Epithelial cell of esophagus (primary cell): ENCODE results near the gene OR2L5.

Experiments
- DNase-seq: peaks from one replicate; pipeline ENCODE4 v3.0.0; 2010; ENCODE audit warnings: low read depth
- H3K4me3 ChIP-seq: 2 replicates; pipeline ENCODE4 v1.5.1; 2011; ENCODE audit warnings: mild to moderate bottlenecking, low read length, control low read depth
- TF ChIP-seq, protein P1 (sequence below): IDR thresholded peaks from 2 replicates; pipeline ENCODE4 v1.5.1; 2011; ENCODE audit warnings: low read depth, mild to moderate bottlenecking, low read length, control low read depth, inconsistent platforms; ENCODE audit not compliant: insufficient read depth; ENCODE audit errors: missing control alignments

Gene OR2L5, protein sequence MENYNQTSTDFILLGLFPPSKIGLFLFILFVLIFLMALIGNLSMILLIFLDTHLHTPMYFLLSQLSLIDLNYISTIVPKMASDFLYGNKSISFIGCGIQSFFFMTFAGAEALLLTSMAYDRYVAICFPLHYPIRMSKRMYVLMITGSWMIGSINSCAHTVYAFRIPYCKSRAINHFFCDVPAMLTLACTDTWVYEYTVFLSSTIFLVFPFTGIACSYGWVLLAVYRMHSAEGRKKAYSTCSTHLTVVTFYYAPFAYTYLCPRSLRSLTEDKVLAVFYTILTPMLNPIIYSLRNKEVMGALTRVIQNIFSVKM

DNA sequence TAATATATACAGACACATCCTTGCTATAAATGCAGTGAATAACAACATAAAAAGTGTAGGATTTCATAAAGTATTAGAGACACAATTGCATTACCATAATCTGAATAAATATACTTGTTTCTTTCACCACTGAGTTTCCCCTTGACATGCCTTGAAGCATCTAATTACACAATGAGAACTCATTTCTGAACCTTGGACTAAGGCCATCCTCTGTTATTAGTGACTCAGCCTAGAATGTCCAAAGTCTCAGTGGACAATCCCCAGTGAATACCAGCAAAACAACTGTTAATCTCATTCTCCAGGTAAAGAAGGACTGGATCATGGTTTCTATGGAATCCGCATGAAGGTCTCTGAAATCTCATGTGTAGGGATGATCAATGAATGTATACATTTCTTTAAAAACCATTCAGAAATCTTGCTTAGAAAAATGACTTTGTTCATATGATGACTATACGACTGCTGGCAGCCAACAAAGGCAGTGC lies at the start of gene OR2L5:
Gene OR2L5, plus strand, starts transcription at position 432 of the 482 bp plus-strand sequence. CDS start 8,288 bp downstream, outside the sequence.
- DNase-seq: no peak
- TF ChIP-seq, protein P1, sequence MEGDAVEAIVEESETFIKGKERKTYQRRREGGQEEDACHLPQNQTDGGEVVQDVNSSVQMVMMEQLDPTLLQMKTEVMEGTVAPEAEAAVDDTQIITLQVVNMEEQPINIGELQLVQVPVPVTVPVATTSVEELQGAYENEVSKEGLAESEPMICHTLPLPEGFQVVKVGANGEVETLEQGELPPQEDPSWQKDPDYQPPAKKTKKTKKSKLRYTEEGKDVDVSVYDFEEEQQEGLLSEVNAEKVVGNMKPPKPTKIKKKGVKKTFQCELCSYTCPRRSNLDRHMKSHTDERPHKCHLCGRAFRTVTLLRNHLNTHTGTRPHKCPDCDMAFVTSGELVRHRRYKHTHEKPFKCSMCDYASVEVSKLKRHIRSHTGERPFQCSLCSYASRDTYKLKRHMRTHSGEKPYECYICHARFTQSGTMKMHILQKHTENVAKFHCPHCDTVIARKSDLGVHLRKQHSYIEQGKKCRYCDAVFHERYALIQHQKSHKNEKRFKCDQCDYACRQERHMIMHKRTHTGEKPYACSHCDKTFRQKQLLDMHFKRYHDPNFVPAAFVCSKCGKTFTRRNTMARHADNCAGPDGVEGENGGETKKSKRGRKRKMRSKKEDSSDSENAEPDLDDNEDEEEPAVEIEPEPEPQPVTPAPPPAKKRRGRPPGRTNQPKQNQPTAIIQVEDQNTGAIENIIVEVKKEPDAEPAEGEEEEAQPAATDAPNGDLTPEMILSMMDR: no peak
- no peak within 1 kb of the TSS for H3K4me3 ChIP-seq

DNA sequence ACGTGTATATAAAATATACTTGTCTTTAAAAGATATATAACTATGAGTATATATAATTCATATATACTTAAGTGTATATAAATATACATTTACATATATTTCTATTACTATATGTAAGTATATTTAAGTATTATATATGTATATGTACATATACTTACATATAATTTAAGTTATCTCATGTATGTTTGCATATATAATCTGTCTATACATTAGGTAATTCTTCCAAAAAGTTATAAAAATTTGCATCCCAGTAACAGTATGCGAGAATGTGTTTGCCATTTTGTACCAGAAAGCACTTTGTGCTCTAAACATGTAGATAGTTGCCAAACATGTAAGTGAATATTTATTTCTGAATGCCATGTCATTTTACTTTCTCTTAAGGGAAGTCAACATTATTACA lies 48.5 kb upstream of the OR2L5 start, which contains the start of gene OR2AK2:
Gene OR2AK2, plus strand, starts transcription at position 301 of the 400 bp plus-strand sequence. CDS start 144 bp downstream, outside the sequence.
- DNase-seq: no peak
- TF ChIP-seq, protein P1: no peak
- no peak within 1 kb of the TSS for H3K4me3 ChIP-seq

DNA sequence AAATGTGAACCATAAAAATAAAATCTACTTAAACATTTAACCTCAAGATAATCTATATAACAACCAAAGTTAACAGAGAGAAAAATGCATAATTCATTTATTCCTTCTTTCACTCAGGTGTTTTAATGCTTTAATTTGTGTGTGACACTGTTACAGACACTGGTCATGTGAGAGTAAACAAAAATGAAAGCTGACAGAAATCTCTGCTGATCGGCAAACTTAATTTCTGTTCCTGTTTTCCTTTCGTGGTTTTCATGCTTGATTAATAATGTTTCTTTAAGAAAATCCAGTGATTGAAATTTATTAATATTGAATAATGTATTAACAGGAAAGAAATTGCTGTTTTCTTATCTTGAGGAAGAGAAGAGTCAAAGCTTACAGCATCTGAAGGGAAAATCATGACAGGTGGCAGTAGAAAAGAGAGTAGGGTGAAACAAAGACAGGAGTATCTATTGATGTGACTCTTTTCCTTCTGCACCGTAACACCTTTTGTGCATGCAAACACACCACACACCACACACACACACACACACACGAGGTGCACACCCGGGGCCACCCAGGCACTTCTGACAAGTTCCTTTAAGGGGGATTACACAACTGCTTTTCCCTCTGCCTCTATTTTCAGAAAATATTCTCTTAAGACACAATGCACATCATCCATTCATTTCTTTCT lies 46.8 kb upstream of the OR2L5 start:
- DNase-seq: no peak
- no peak overlapping the region for H3K4me3 ChIP-seq
- TF ChIP-seq, protein P1: no peak

DNA sequence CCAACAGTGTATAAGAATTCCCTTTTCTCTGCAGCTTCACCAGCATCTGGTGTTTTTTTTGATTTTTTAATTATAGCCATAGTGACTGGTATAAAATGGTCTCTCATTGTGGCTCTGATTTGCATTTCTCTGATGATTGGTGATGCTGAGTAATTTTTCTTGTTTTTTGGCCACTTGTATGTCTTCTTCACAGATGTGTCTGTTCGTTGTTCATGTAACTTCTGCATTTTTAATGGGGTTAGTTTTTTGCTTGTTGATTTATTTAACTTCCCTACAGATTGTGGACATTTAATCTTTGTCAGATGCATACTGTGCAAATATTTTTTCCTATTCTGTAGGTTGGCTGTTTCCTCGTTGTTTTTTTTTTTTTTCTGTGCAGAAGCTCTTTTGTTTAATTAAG lies 20.5 kb upstream of the OR2L5 start:
- no peak for DNase-seq
- TF ChIP-seq, protein P1: no peak
- no peak overlapping the region for H3K4me3 ChIP-seq

DNA sequence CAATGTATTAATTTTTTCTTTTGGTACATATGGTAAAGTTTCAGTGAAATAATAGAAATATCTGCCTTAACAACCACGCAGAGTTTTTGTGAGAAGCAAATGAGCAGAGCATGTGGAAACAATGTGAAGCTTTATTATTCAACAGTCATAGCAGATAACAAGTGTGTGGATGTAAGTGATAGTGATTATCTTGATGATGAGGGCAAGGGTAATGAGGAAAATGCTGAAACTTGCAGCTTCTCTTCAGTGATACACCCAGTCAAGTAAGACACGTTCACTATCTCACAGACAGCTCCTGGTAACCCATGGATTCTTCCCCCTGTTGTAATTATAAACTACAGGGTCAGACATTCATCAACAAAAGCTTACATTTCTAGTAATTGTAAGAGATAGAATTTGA lies 14.6 kb upstream of the OR2L5 start:
- no peak for DNase-seq
- TF ChIP-seq, protein P1: no peak
- H3K4me3 ChIP-seq: no peak overlapping the region

DNA sequence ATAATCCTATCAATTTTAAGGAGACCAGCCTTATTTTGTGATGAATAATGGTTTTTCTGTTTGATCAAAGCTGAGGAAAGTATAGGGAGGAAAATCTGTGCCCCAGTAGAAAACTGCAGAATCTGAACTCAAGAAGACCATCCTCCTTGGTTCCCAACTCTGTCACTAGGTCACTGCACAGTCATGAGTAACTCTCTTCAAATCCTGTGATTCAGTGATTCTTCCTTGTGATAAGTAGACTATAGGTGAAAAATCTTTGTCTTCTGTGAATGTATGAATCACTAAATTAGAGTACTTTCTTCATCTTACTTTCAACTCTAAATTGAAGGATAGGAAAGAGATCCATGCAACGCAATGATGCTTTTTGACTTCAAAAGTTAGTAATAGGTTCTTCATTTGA lies 13.3 kb upstream of the OR2L5 start:
- no peak overlapping the region for H3K4me3 ChIP-seq
- TF ChIP-seq, protein P1: no peak
- no peak for DNase-seq
